Keratinocyte (primary cell): ENCODE measurements around the gene RPL7L1. TPM values are rescaled to one million over a fixed set of nuclear protein-coding genes. Genes with fewer than 3 reads are reported as not detected.
"Not testable (repeated sequence)": the region's sequence is repeated elsewhere in the genome, so short reads cannot be mapped to it uniquely, and the experiment has no call there.

Source experiments
- DNase-seq: peaks from one replicate; pipeline ENCODE4 v3.0.0-alpha.2; 2011; ENCODE audit warnings: low read depth, missing footprints, low spot score
- FAIRE-seq: peaks from 2 replicates; lab custom pipeline; 2011; peaks lifted over from hg19 to GRCh38; lab: Jason Lieb, UNC
- H2AFZ ChIP-seq: 2 replicates; pipeline ENCODE4 v1.6.0; 2012; ENCODE audit warnings: low read length, control low read depth, inconsistent platforms; ENCODE audit not compliant: control insufficient read depth
- H3K27ac ChIP-seq: 2 replicates; pipeline ENCODE4 v1.5.1; 2011; ENCODE audit warnings: low read length; ENCODE audit not compliant: control insufficient read depth, insufficient read depth
- H3K27me3 ChIP-seq: 3 replicates; pipeline ENCODE4 v1.6.0; 2011; ENCODE audit warnings: low read length; ENCODE audit not compliant: control insufficient read depth, insufficient read depth; ENCODE audit errors: extremely low read depth
- H3K36me3 ChIP-seq, 2 experiments: 2 replicates in 1 of 2; 3 replicates in 1 of 2; pipeline ENCODE4 v1.5.1; 2011; ENCODE audit warnings: low read length in 2 of 2, mild to moderate bottlenecking in 1 of 2; ENCODE audit not compliant: control insufficient read depth in 2 of 2, insufficient read depth in 2 of 2; ENCODE audit errors: extremely low read depth in 1 of 2
- H3K4me1 ChIP-seq: 3 replicates; pipeline ENCODE4 v1.5.1; 2011; ENCODE audit warnings: low read length; ENCODE audit not compliant: control insufficient read depth, insufficient read depth; ENCODE audit errors: extremely low read depth
- H3K4me2 ChIP-seq: 3 replicates; pipeline ENCODE4 v1.6.0; 2011; ENCODE audit warnings: low read depth, low read length; ENCODE audit not compliant: control insufficient read depth, insufficient read depth; ENCODE audit errors: extremely low read depth
- H3K4me3 ChIP-seq, 3 experiments: fragments of 200-600 bp in 1 of 3; sonication (generic) in 1 of 3; 2 replicates in 2 of 3; 3 replicates in 1 of 3; pipeline ENCODE4 v1.5.1; 2011 to 2016; ENCODE audit warnings: low read length in 3 of 3, mild to moderate bottlenecking in 3 of 3, control low read depth in 2 of 3, inconsistent platforms in 1 of 3, low read depth in 1 of 3, mixed read lengths in 1 of 3, mixed run types in 1 of 3, moderate library complexity in 1 of 3; ENCODE audit not compliant: control insufficient read depth in 2 of 3, insufficient read depth in 2 of 3; ENCODE audit errors: extremely low read depth in 1 of 3
- H3K79me2 ChIP-seq: 2 replicates; pipeline ENCODE4 v1.6.0; 2012; ENCODE audit warnings: low read length; ENCODE audit not compliant: control insufficient read depth, insufficient read depth
- H3K9ac ChIP-seq: 3 replicates; pipeline ENCODE4 v1.6.0; 2011; ENCODE audit warnings: low read length; ENCODE audit not compliant: control insufficient read depth, insufficient read depth; ENCODE audit errors: extremely low read depth
- H3K9me1 ChIP-seq: 3 replicates; pipeline ENCODE4 v1.6.0; 2011; ENCODE audit warnings: low read length; ENCODE audit not compliant: control insufficient read depth, insufficient read depth; ENCODE audit errors: extremely low read depth
- H3K9me3 ChIP-seq: 2 replicates; pipeline ENCODE4 v1.5.1; 2012; ENCODE audit warnings: low read depth, low read length; ENCODE audit not compliant: control insufficient read depth
- H4K20me1 ChIP-seq: 3 replicates; pipeline ENCODE4 v1.6.0; 2011; ENCODE audit warnings: low read length; ENCODE audit not compliant: control insufficient read depth, insufficient read depth; ENCODE audit errors: extremely low read depth
- CTCF ChIP-seq, 3 experiments: IDR thresholded peaks in 1 of 3; conservative IDR thresholded peaks in 1 of 3; optimal IDR thresholded peaks in 1 of 3; 2 replicates in 2 of 3; 3 replicates in 1 of 3; pipeline versions ENCODE3 to v1.5.1; 2011; ENCODE audit warnings: low read length in 3 of 3, mild to moderate bottlenecking in 3 of 3, moderate library complexity in 2 of 3, control low read depth in 1 of 3, inconsistent platforms in 1 of 3; ENCODE audit not compliant: insufficient read depth in 2 of 3; ENCODE audit errors: extremely low read depth in 1 of 3
- EZH2 ChIP-seq: IDR thresholded peaks from one replicate; pipeline ENCODE4 v1.6.1; 2012; ENCODE audit warnings: inconsistent platforms, mild to moderate bottlenecking, low read length, moderate library complexity
- dilution Hi-C: fragments of 300-500 bp; cut with MboI; formaldehyde crosslinking; loops from one replicate; pipeline ENCODE4 v1.7.0; 2020; ENCODE audit warnings: low sequenced_read_pairs; ENCODE audit not compliant: extremely low pct_ligation_motif_present
- polyA plus RNA-seq, 5 experiments: library from polyadenylated mRNA; depleted of rRNA in 3 of 5; stranded (reverse) in 3 of 5; stranded (forward) in 1 of 5; unstranded in 1 of 5; fragments of >200 nt; gene quantifications; 1 replicate in 1 of 5; 2 replicates in 3 of 5; 3 replicates in 1 of 5; pipeline versions ENCODE4 v1.2.1 to v1.2.3, GENCODE V29; 2011 to 2012; ENCODE audit warnings: missing spikeins in 2 of 5, low read depth in 1 of 5, low replicate concordance in 1 of 5

RPL7L1 gene
- polyA plus RNA-seq, 1 donor (not counting 4 experiments of a cell fraction or from before 2014, with no cell fraction given), result 76.8 TPM

- no peaks in the 10 kb centered on the region for H3K27me3 ChIP-seq
- dilution Hi-C loops, result no loop called here
- H3K4me1 ChIP-seq, result peaks cover 12% of the 10 kb centered on the region
- peak overlapping the region; percentile 77 for H3K4me2 ChIP-seq
- H4K20me1 ChIP-seq, result no peaks in the 10 kb centered on the region
- peaks cover 8% of the 10 kb centered on the region for H3K79me2 ChIP-seq
- FAIRE-seq, result peak; percentile 43
- peak; percentile 70 for DNase-seq
- peaks cover 6 to 9% of the 10 kb centered on the region in 2 experiments for H3K36me3 ChIP-seq
- peak overlapping the region; percentile 97 for H3K9ac ChIP-seq
- TF ChIP-seq CTCF (optimal IDR thresholded peaks at IDR 0.05 in 1 of 3, IDR thresholded peaks at IDR 0.05 in 1 of 3, conservative IDR thresholded peaks at IDR 0.05 in 1 of 3; ENCODE audit: extremely low read depth in 1 of 3, insufficient read depth in 2 of 3, low read length in 3 of 3), result peak in 1 of 3 experiments; percentile 4
- no peak for TF ChIP-seq EZH2
- no peaks in the 10 kb centered on the region for H3K9me3 ChIP-seq
- H2AFZ ChIP-seq, result peak overlapping the region; percentile 91
- no peaks in the 10 kb centered on the region for H3K9me1 ChIP-seq
- peak overlapping the region; percentile 68 to 82 (median 72) for H3K4me3 ChIP-seq
- H3K27ac ChIP-seq, result peak overlapping the region; percentile 99
Measured at GRCh38 chr6:42890311-42891198, 11.1 kb downstream of the RPL7L1 start.

- Histone ChIP-seq H3K9ac (peak overlapping the region; percentile 97), H3K9me3 (no peaks in the 10 kb centered on the region), H3K27me3 (no peaks in the 10 kb centered on the region), H3K9me1 (no peaks in the 10 kb centered on the region), H3K4me3 (peak overlapping the region; percentile 68 to 82 (median 72)), H3K27ac (peak overlapping the region; percentile 99), H3K79me2 (peaks cover 3% of the 10 kb centered on the region), H2AFZ (peak overlapping the region; percentile 91), H4K20me1 (no peaks in the 10 kb centered on the region), H3K4me1 (peaks cover 12% of the 10 kb centered on the region), H3K36me3 (peaks cover 0 to 3% of the 10 kb centered on the region in 2 experiments), H3K4me2 (peak overlapping the region; percentile 77)
- FAIRE-seq, result no peak
- TF ChIP-seq CTCF (optimal IDR thresholded peaks at IDR 0.05 in 1 of 3, IDR thresholded peaks at IDR 0.05 in 1 of 3, conservative IDR thresholded peaks at IDR 0.05 in 1 of 3; ENCODE audit: extremely low read depth in 1 of 3, insufficient read depth in 2 of 3, low read length in 3 of 3) (no peak), EZH2 (no peak)
- dilution Hi-C loops, result no loop called here
- no peak for DNase-seq
Measured at GRCh38 chr6:42891199-42891722, 11.8 kb downstream of the RPL7L1 start.

GRCh38 chr6:42894041-42894828 lies 14.8 kb downstream of the RPL7L1 start:
- H3K9me3 ChIP-seq, DNase-seq, H3K36me3 ChIP-seq, H3K4me3 ChIP-seq, H4K20me1 ChIP-seq, H2AFZ ChIP-seq, H3K27ac ChIP-seq, H3K79me2 ChIP-seq, H3K9ac ChIP-seq, H3K9me1 ChIP-seq, H3K27me3 ChIP-seq, FAIRE-seq, dilution Hi-C loops, H3K4me2 ChIP-seq: not testable (repeated sequence)
- peaks cover 12% of the 10 kb centered on the region for H3K4me1 ChIP-seq
